K562 (cell line): ENCODE results near the gene VPS13D.

Source experiments
- AFF4 ChIP-seq: sonication (generic); formaldehyde crosslinking; IDR thresholded peaks from 2 replicates; pipeline ENCODE4 v1.8.0; 2023; ENCODE audit warnings: mild to moderate bottlenecking, missing genetic modification reagents
- ATF2 ChIP-seq: sonication (generic); formaldehyde crosslinking; IDR thresholded peaks from 2 replicates; pipeline ENCODE4 v1.8.1; 2022; ENCODE audit warnings: missing genetic modification reagents
- CBX3 ChIP-seq, 2 experiments: IDR thresholded peaks; 1 replicate in 1 of 2; 2 replicates in 1 of 2; pipeline ENCODE4 v1.6.1; 2012; ENCODE audit warnings: inconsistent platforms in 2 of 2, low read length in 2 of 2, borderline replicate concordance in 1 of 2, control low read depth in 1 of 2
- CTCF ChIP-seq, 3 experiments: IDR thresholded peaks in 2 of 3; conservative IDR thresholded peaks in 1 of 3; 2 replicates each; pipeline ENCODE4 v1.5.1; 2011 to 2012; ENCODE audit warnings: low read length in 3 of 3, mild to moderate bottlenecking in 3 of 3, control low read depth in 2 of 3, improper control_type of control experiment in 1 of 3, inconsistent platforms in 1 of 3, low read depth in 1 of 3, mixed read lengths in 1 of 3, moderate library complexity in 1 of 3; ENCODE audit not compliant: insufficient read depth in 2 of 3
- EP300 ChIP-seq: IDR thresholded peaks from 2 replicates; pipeline ENCODE4 v1.6.1; 2012; ENCODE audit warnings: low read length, improper control_type of control experiment
- SOX6 ChIP-seq: fragments of 450-650 bp; IDR thresholded peaks from 2 replicates; pipeline ENCODE4 v1.6.1; 2014; ENCODE audit warnings: mild to moderate bottlenecking
- SPI1 ChIP-seq: IDR thresholded peaks from 2 replicates; pipeline ENCODE4 v1.6.1; 2011; ENCODE audit warnings: low read depth, low read length, control low read depth, borderline replicate concordance
- TBL1XR1 ChIP-seq, 2 experiments: IDR thresholded peaks; 2 replicates each; pipeline ENCODE4 v1.6.1; 2012; ENCODE audit warnings: improper control_type of control experiment in 2 of 2, low read length in 2 of 2, mild to moderate bottlenecking in 1 of 2
- USF1 ChIP-seq: sonication (generic); formaldehyde crosslinking; IDR thresholded peaks from 2 replicates; pipeline ENCODE4 v1.9.0; 2022; ENCODE audit warnings: mild to moderate bottlenecking, missing genetic modification reagents
- ZNF263 ChIP-seq: sonication (generic); formaldehyde crosslinking; IDR thresholded peaks from 2 replicates; pipeline ENCODE4 v1.8.0; 2022; ENCODE audit warnings: mild to moderate bottlenecking, missing genetic modification reagents, borderline replicate concordance
- ZNF407 ChIP-seq: fragments of 450-650 bp; IDR thresholded peaks from 2 replicates; pipeline ENCODE4 v1.6.1; 2016; ENCODE audit warnings: low read depth
- ZNF764 ChIP-seq: fragments of 250-450 bp; sonication (Bioruptor Pico); IDR thresholded peaks from 2 replicates; pipeline ENCODE4 v1.4.0; 2020; ENCODE audit warnings: low read depth, mild to moderate bottlenecking, moderate library complexity
- ZNF780A ChIP-seq: fragments of 250-450 bp; sonication (Bioruptor Pico); IDR thresholded peaks from 2 replicates; pipeline ENCODE4 v1.5.0; 2021; ENCODE audit warnings: mild to moderate bottlenecking
- ZNF79 ChIP-seq: fragments of 250-450 bp; sonication (Bioruptor Pico); IDR thresholded peaks from 2 replicates; pipeline ENCODE4 v1.4.0; 2020; ENCODE audit warnings: low read depth, mild to moderate bottlenecking, moderate library complexity

GRCh38 chr1:12412439-12412838, 182.6 kb downstream of the VPS13D start:
- TF ChIP-seq USF1 (no peak), ZNF780A (no peak), ZNF764 (CRISPR knock-in tag) (no peak), ZNF407 (no peak), EP300 (no peak), SOX6 (no peak), CTCF (IDR thresholded peaks at IDR 0.05 in 2 of 3, conservative IDR thresholded peaks at IDR 0.05 in 1 of 3; ENCODE audit: insufficient read depth in 2 of 3, low read depth in 1 of 3, low read length in 3 of 3) (no peak), TBL1XR1 (IDR thresholded peaks at IDR 0.05; ENCODE audit: low read length in 2 of 2) (no peak), SPI1 (no peak), ZNF79 (CRISPR knock-in tag) (no peak), AFF4 (no peak), ZNF263 (no peak), CBX3 (IDR thresholded peaks at IDR 0.05; ENCODE audit: borderline replicate concordance in 1 of 2, low read length in 2 of 2) (no peak), ATF2 (no peak)
